ENCODE data around the gene MED7.

The MED7 gene

DNA sequence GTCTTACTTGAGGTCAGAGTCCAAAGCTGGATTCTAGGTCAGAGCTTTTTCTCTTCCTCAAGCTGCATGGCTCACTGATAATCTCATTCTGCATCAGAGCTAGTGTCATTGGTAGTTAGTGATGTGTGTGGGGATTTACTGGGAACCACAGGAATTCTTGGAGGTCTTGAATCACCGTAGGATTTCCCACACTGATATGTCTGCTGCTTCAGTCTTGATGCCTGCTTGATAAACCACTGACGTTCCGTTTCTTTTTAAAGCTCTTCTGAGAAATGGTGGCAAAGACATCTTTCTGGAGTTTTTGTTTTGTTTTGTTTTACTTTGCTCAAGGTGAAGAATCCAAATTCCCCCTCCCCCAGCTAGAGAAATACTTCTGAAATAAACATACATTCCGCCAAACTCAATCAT, 24.6 kb upstream of the MED7 start:
- no peak overlapping the region for H3K27ac ChIP-seq
- TF ChIP-seq ZFX (IDR thresholded peaks at IDR 0.05): no peak
- TF ChIP-seq, protein P1, sequence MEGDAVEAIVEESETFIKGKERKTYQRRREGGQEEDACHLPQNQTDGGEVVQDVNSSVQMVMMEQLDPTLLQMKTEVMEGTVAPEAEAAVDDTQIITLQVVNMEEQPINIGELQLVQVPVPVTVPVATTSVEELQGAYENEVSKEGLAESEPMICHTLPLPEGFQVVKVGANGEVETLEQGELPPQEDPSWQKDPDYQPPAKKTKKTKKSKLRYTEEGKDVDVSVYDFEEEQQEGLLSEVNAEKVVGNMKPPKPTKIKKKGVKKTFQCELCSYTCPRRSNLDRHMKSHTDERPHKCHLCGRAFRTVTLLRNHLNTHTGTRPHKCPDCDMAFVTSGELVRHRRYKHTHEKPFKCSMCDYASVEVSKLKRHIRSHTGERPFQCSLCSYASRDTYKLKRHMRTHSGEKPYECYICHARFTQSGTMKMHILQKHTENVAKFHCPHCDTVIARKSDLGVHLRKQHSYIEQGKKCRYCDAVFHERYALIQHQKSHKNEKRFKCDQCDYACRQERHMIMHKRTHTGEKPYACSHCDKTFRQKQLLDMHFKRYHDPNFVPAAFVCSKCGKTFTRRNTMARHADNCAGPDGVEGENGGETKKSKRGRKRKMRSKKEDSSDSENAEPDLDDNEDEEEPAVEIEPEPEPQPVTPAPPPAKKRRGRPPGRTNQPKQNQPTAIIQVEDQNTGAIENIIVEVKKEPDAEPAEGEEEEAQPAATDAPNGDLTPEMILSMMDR (conservative IDR thresholded peaks at IDR 0.05): no peak

DNA sequence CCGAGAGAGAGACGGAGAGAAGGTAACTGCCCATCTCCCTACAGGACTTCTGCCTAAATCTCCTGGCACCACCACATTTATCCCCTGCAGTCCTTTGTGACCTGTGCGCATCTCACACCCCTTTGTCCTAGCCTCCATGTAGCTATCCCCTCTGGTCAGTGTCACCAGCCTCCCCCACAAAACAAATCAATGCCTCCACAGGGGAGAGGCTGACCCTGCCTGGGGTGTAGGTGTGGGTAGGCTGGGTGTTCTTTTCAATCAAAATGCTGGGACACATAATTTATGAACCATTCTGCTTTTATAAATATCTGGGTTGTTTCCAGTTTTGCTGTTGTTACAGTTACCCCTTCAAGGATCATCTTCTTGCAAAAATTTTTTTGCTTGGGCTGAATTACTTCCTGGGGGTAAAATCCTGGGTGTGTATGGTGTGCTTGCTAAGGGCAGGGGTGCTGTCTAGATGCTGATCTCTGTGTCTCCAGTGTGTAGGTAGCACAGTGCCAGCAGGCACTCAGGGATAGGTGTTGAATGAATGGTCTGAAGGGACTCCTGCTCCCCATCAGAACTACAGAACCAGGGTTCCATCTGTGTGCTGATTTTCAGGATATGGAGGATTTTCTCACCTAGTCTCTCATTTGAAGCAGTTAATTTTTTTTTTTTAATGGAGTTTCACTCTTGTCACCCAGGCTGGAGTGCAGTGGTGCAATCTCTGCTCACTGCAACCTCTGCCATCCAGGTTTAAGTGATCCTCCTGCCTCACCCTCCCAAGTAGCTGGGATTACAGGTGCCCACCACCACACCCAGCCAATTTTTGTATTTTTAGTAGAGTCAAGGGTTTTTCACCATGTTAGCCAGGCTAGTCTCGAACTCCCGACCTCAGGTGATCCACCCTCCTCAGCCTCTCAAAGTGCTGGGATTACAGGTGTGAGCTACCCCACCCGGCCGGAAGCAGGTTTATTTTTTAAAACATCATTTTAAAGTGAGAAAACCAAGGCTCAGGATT, 23.8 kb upstream of the MED7 start, which contains the start of gene GARIN3:
Gene GARIN3 (minus strand): TSS at position 51 of the 1,000 bp plus-strand sequence. CDS start 96 bp downstream, outside the sequence.
- TF ChIP-seq, protein P1 (conservative IDR thresholded peaks at IDR 0.05): no peak
- TF ChIP-seq ZFX (IDR thresholded peaks at IDR 0.05): no peak
- H3K27ac ChIP-seq: no peak within 1 kb of the TSS

DNA sequence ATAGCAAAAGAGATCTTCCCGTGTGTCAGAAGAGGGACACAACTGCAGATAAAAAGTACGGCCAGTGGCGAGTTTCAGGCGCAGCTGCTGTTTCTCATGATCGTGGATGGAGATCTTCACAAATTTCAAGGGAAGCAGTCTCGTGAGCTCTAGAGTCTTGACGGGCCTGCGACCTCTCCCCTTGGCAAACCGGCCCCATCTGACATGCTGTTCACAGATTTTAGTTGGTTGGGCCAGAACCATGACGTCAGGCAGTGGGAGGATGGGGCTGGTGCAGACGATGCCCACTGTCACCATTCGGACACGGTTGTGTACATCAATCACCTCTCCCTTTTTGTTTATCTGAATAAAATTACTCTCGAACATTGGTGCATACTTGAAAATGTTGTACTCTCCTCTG, 23.0 kb upstream of the MED7 start:
- H3K27ac ChIP-seq: no peak overlapping the region
- TF ChIP-seq ZFX (IDR thresholded peaks at IDR 0.05): no peak
- TF ChIP-seq, protein P1 (conservative IDR thresholded peaks at IDR 0.05): no peak

DNA sequence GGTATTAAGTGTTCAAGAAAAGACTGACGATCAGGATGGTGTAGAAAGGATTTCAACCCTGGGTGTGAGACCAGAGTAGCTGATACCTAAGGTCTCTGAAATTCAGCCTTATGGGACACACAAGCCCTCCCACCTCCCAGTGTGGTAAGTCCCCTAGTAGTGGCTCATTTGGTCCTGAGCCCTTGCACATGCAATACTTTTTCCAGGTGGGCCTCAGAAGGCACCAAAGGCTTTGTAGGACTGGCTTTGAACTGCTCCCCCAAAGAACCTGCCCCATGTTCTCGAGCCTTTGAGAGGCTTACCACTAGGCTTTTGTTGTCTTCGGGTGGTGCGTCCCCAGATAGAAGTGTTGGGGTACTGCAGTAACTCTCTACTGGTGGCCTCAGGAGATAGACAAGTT, 22.6 kb upstream of the MED7 start:
- H3K27ac ChIP-seq: no peak overlapping the region
- TF ChIP-seq ZFX (IDR thresholded peaks at IDR 0.05): no peak

DNA sequence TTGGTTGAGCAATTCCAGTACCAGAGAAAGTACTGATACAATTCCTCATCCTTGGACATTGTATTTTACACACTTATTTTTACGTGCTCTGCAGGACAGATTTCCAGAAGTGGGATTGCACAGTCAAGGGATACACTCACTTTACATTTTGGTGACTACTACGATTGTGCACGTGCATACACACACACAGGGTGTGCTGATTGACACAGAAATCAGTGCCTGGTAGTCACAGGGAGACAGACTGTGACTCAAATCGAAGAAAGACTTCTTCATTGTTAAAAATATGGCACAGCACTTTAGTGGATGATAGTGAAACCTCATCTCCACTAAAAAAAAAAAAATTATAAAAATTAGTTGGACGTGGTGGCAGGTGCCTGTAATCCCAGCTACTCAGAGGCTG, 21.9 kb upstream of the MED7 start:
- TF ChIP-seq, protein P1 (conservative IDR thresholded peaks at IDR 0.05): no peak
- H3K27ac ChIP-seq: no peak overlapping the region

DNA sequence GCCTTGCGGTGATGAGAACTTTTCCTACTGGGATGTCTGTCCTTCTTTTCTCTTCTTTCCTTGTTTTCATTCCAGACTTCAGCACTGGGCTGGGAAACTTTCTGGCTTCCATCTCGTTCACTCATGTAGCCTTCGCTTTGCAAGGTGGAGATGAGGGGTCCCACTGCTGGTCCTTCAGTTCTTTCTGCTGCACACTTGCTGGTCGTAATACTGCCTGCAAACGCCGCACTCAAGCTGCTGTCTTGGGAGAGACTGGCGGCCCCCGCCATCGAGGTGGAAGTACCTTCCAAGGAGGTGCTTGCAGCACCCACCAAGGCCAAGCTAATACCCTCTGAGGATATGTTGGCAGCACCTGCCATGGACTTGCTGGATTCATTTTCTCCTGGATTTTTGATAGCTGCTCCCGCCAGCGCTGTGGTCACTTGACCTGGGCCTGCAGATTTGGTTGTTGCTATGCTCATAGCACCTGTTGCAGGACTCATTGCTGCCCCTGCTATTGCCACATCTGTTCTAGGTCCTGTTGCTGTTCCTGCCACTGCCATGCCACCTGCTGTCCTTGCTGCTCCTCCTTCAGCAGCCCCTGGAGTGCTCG, 20.4 kb upstream of the MED7 start:
- TF ChIP-seq, protein P1 (conservative IDR thresholded peaks at IDR 0.05): no peak
- TF ChIP-seq ZFX (IDR thresholded peaks at IDR 0.05): no peak
- no peak overlapping the region for H3K27ac ChIP-seq

DNA sequence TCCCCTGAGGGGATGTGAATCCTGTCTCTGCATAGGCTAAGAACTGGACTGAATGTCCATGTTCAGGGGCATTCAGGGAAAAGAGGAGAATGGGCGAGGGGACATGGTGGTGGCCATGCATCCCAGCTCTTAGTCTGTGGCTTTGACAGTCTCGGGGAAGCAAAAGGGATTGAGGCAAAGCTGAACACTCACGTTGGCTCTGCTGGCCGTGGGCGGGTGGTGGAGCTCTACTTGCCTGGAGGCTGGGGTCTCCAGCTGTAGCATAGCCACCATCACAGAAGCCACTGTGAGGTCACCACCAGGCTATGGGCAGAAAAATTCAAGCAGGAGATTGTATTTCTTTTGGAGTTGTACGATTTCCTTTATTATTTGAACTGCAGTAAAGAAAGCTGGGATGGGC, 19.3 kb upstream of the MED7 start:
- H3K27ac ChIP-seq: no peak overlapping the region
- TF ChIP-seq, protein P1 (conservative IDR thresholded peaks at IDR 0.05): no peak
- TF ChIP-seq ZFX (IDR thresholded peaks at IDR 0.05): no peak

Data from C4-2B (cell line).